Keratinocyte (primary cell): ENCODE results near the gene HRAS. TPM values are rescaled to one million over a fixed set of nuclear protein-coding genes. Genes with fewer than 3 reads are reported as not detected.

Experiments used
- DNase-seq: peaks from one replicate; pipeline ENCODE4 v3.0.0-alpha.2; 2011; ENCODE audit warnings: low read depth, missing footprints, low spot score
- FAIRE-seq: peaks from 2 replicates; lab custom pipeline; 2011; peaks lifted over from hg19 to GRCh38; lab: Jason Lieb, UNC
- H2AFZ ChIP-seq: 2 replicates; pipeline ENCODE4 v1.6.0; 2012; ENCODE audit warnings: low read length, control low read depth, inconsistent platforms; ENCODE audit not compliant: control insufficient read depth
- H3K27ac ChIP-seq: 2 replicates; pipeline ENCODE4 v1.5.1; 2011; ENCODE audit warnings: low read length; ENCODE audit not compliant: control insufficient read depth, insufficient read depth
- H3K27me3 ChIP-seq: 3 replicates; pipeline ENCODE4 v1.6.0; 2011; ENCODE audit warnings: low read length; ENCODE audit not compliant: control insufficient read depth, insufficient read depth; ENCODE audit errors: extremely low read depth
- H3K36me3 ChIP-seq, 2 experiments: 2 replicates in 1 of 2; 3 replicates in 1 of 2; pipeline ENCODE4 v1.5.1; 2011; ENCODE audit warnings: low read length in 2 of 2, mild to moderate bottlenecking in 1 of 2; ENCODE audit not compliant: control insufficient read depth in 2 of 2, insufficient read depth in 2 of 2; ENCODE audit errors: extremely low read depth in 1 of 2
- H3K4me1 ChIP-seq: 3 replicates; pipeline ENCODE4 v1.5.1; 2011; ENCODE audit warnings: low read length; ENCODE audit not compliant: control insufficient read depth, insufficient read depth; ENCODE audit errors: extremely low read depth
- H3K4me2 ChIP-seq: 3 replicates; pipeline ENCODE4 v1.6.0; 2011; ENCODE audit warnings: low read depth, low read length; ENCODE audit not compliant: control insufficient read depth, insufficient read depth; ENCODE audit errors: extremely low read depth
- H3K4me3 ChIP-seq, 3 experiments: fragments of 200-600 bp in 1 of 3; sonication (generic) in 1 of 3; 2 replicates in 2 of 3; 3 replicates in 1 of 3; pipeline ENCODE4 v1.5.1; 2011 to 2016; ENCODE audit warnings: low read length in 3 of 3, mild to moderate bottlenecking in 3 of 3, control low read depth in 2 of 3, inconsistent platforms in 1 of 3, low read depth in 1 of 3, mixed read lengths in 1 of 3, mixed run types in 1 of 3, moderate library complexity in 1 of 3; ENCODE audit not compliant: control insufficient read depth in 2 of 3, insufficient read depth in 2 of 3; ENCODE audit errors: extremely low read depth in 1 of 3
- H3K79me2 ChIP-seq: 2 replicates; pipeline ENCODE4 v1.6.0; 2012; ENCODE audit warnings: low read length; ENCODE audit not compliant: control insufficient read depth, insufficient read depth
- H3K9ac ChIP-seq: 3 replicates; pipeline ENCODE4 v1.6.0; 2011; ENCODE audit warnings: low read length; ENCODE audit not compliant: control insufficient read depth, insufficient read depth; ENCODE audit errors: extremely low read depth
- H3K9me1 ChIP-seq: 3 replicates; pipeline ENCODE4 v1.6.0; 2011; ENCODE audit warnings: low read length; ENCODE audit not compliant: control insufficient read depth, insufficient read depth; ENCODE audit errors: extremely low read depth
- H3K9me3 ChIP-seq: 2 replicates; pipeline ENCODE4 v1.5.1; 2012; ENCODE audit warnings: low read depth, low read length; ENCODE audit not compliant: control insufficient read depth
- H4K20me1 ChIP-seq: 3 replicates; pipeline ENCODE4 v1.6.0; 2011; ENCODE audit warnings: low read length; ENCODE audit not compliant: control insufficient read depth, insufficient read depth; ENCODE audit errors: extremely low read depth
- EZH2 ChIP-seq: IDR thresholded peaks from one replicate; pipeline ENCODE4 v1.6.1; 2012; ENCODE audit warnings: inconsistent platforms, mild to moderate bottlenecking, low read length, moderate library complexity
- dilution Hi-C: fragments of 300-500 bp; cut with MboI; formaldehyde crosslinking; loops from one replicate; pipeline ENCODE4 v1.7.0; 2020; ENCODE audit warnings: low sequenced_read_pairs; ENCODE audit not compliant: extremely low pct_ligation_motif_present
- polyA plus RNA-seq, 5 experiments: library from polyadenylated mRNA; depleted of rRNA in 3 of 5; stranded (reverse) in 3 of 5; stranded (forward) in 1 of 5; unstranded in 1 of 5; fragments of >200 nt; gene quantifications; 1 replicate in 1 of 5; 2 replicates in 3 of 5; 3 replicates in 1 of 5; pipeline versions ENCODE4 v1.2.1 to v1.2.3, GENCODE V29; 2011 to 2012; ENCODE audit warnings: missing spikeins in 2 of 5, low read depth in 1 of 5, low replicate concordance in 1 of 5
- TF ChIP-seq, protein P1 (sequence below), 3 experiments: IDR thresholded peaks in 1 of 3; conservative IDR thresholded peaks in 1 of 3; optimal IDR thresholded peaks in 1 of 3; 2 replicates in 2 of 3; 3 replicates in 1 of 3; pipeline versions ENCODE3 to v1.5.1; 2011; ENCODE audit warnings: low read length in 3 of 3, mild to moderate bottlenecking in 3 of 3, moderate library complexity in 2 of 3, control low read depth in 1 of 3, inconsistent platforms in 1 of 3; ENCODE audit not compliant: insufficient read depth in 2 of 3; ENCODE audit errors: extremely low read depth in 1 of 3

HRAS gene
- polyA plus RNA-seq, 1 donor (not counting 4 experiments of a cell fraction or from before 2014, with no cell fraction given): 112 TPM

- no peak overlapping the region for H3K4me3 ChIP-seq
- H3K9me3 ChIP-seq: no peaks in the 10 kb centered on the region
- TF ChIP-seq, protein P1, sequence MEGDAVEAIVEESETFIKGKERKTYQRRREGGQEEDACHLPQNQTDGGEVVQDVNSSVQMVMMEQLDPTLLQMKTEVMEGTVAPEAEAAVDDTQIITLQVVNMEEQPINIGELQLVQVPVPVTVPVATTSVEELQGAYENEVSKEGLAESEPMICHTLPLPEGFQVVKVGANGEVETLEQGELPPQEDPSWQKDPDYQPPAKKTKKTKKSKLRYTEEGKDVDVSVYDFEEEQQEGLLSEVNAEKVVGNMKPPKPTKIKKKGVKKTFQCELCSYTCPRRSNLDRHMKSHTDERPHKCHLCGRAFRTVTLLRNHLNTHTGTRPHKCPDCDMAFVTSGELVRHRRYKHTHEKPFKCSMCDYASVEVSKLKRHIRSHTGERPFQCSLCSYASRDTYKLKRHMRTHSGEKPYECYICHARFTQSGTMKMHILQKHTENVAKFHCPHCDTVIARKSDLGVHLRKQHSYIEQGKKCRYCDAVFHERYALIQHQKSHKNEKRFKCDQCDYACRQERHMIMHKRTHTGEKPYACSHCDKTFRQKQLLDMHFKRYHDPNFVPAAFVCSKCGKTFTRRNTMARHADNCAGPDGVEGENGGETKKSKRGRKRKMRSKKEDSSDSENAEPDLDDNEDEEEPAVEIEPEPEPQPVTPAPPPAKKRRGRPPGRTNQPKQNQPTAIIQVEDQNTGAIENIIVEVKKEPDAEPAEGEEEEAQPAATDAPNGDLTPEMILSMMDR (optimal IDR thresholded peaks at IDR 0.05 in 1 of 3, IDR thresholded peaks at IDR 0.05 in 1 of 3, conservative IDR thresholded peaks at IDR 0.05 in 1 of 3; ENCODE audit: extremely low read depth in 1 of 3, insufficient read depth in 2 of 3, low read length in 3 of 3): no peak
- TF ChIP-seq EZH2: no peak
- DNase-seq: no peak
- H4K20me1 ChIP-seq: peaks cover 50% of the 10 kb centered on the region
- no peak overlapping the region for H3K4me2 ChIP-seq
- peak overlapping the region; percentile 6 for H3K27ac ChIP-seq
- peaks cover 8% of the 10 kb centered on the region for H3K9me1 ChIP-seq
- no peak overlapping the region for H2AFZ ChIP-seq
- peaks cover 27% of the 10 kb centered on the region for H3K4me1 ChIP-seq
- H3K79me2 ChIP-seq: peaks cover 78% of the 10 kb centered on the region
- peaks cover 12 to 25% of the 10 kb centered on the region in 2 experiments for H3K36me3 ChIP-seq
- dilution Hi-C loops: no loop called here
- no peak overlapping the region for H3K9ac ChIP-seq
- H3K27me3 ChIP-seq: no peaks in the 10 kb centered on the region
- FAIRE-seq: no peak
Measured at GRCh38 chr11:579830-580601, 44.6 kb upstream of the HRAS start.

- Histone ChIP-seq H3K27ac (peak overlapping the region; percentile 51), H3K79me2 (peaks cover 64% of the 10 kb centered on the region), H3K4me1 (peaks cover 37% of the 10 kb centered on the region), H3K4me2 (peak overlapping the region; percentile 97), H3K9me1 (peaks cover 8% of the 10 kb centered on the region), H3K27me3 (no peaks in the 10 kb centered on the region), H3K36me3 (peaks cover 8 to 18% of the 10 kb centered on the region in 2 experiments), H2AFZ (no peak overlapping the region), H3K4me3 (peak overlapping the region in 2 of 3 experiments; percentile 96 to 97), H3K9ac (peak overlapping the region; percentile 99), H3K9me3 (no peaks in the 10 kb centered on the region), H4K20me1 (peaks cover 46% of the 10 kb centered on the region)
- TF ChIP-seq, protein P1 (optimal IDR thresholded peaks at IDR 0.05 in 1 of 3, IDR thresholded peaks at IDR 0.05 in 1 of 3, conservative IDR thresholded peaks at IDR 0.05 in 1 of 3; ENCODE audit: extremely low read depth in 1 of 3, insufficient read depth in 2 of 3, low read length in 3 of 3): no peak
- no peak for TF ChIP-seq EZH2
- dilution Hi-C loops: no loop called here
- DNase-seq (no peak), FAIRE-seq (no peak)
Measured at GRCh38 chr11:578276-579035, 43.1 kb upstream of the HRAS start.
